ENCODE measurements around the gene NARF. TPM values are rescaled to one million over a fixed set of nuclear protein-coding genes. Genes with fewer than 3 reads are reported as not detected.
A peak's percentile ranks its signal among the peaks of the same experiment; 100 is the strongest.

The NARF gene
- total RNA-seq, 1 donor from 2014 or later, result 64.4 TPM

DNA sequence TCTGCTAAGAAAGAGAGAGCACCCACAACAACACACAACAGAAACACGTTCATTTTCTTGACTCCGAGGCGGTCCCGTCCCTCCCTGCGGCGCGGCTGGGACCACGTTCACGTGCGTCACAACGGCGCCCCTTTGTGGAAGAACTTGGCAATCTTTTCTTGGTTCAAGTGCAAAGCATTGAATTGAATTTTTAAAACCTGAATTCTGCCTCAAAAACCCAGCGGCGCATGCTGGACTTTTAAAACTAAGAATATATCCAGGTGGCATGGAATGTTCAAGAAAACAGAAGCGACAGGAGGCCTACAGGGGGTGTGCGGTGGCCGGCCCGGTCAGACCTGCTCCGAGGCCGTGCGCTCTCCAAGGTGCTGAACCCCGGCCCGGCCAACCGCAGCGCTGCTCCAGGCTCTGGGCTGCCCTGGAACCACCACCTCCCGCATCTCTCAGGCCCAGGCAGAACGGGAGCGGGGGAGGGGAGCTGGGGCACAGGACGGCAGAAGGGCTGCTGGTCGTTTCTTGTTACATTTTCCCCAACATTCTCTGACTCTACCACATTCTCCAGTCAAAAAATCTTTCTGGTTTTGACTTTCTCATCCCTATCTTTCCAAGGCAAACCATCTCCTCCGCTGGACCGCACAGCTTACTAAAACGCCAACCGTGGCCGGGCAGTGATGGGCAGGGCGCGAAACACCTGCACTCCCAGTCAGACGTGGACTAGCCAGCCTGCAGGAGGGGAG lies 43.8 kb upstream of the NARF start:
- no peak overlapping the region for H3K4me3 ChIP-seq (ENCODE audit: low read depth, low read length)
- DNase-seq (ENCODE audit: low read depth), result no peak
- TF ChIP-seq, protein P1, sequence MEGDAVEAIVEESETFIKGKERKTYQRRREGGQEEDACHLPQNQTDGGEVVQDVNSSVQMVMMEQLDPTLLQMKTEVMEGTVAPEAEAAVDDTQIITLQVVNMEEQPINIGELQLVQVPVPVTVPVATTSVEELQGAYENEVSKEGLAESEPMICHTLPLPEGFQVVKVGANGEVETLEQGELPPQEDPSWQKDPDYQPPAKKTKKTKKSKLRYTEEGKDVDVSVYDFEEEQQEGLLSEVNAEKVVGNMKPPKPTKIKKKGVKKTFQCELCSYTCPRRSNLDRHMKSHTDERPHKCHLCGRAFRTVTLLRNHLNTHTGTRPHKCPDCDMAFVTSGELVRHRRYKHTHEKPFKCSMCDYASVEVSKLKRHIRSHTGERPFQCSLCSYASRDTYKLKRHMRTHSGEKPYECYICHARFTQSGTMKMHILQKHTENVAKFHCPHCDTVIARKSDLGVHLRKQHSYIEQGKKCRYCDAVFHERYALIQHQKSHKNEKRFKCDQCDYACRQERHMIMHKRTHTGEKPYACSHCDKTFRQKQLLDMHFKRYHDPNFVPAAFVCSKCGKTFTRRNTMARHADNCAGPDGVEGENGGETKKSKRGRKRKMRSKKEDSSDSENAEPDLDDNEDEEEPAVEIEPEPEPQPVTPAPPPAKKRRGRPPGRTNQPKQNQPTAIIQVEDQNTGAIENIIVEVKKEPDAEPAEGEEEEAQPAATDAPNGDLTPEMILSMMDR (conservative IDR thresholded peaks at IDR 0.05; ENCODE audit: low read depth, low read length), result peak; percentile 89

DNA sequence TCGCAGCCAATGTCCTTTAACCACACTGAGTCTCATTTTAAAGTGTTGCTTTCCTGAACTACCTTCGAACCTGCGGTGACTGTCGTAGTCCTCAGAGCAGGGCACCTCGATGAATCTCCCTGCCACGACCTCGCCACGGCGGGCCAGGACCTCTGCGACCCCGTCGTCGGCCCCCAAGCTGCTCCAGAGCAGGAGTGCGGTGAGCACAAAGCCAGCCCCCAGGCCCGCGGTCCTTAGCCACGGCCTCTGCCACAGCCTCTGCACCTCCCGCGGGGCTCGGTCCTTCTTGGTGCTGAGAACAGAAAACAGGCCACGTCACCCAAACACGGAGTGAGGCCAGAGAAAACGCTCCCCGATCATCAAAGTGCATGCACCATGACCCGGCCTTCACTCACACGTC lies 43.2 kb upstream of the NARF start:
- TF ChIP-seq, protein P1 (conservative IDR thresholded peaks at IDR 0.05; ENCODE audit: low read depth, low read length), result no peak
- H3K4me3 ChIP-seq (ENCODE audit: low read depth, low read length), result no peak overlapping the region
- no peak for DNase-seq (ENCODE audit: low read depth)

GRCh38 chr17:82415786-82416185 lies 42.8 kb upstream of the NARF start:
- H3K4me3 ChIP-seq (ENCODE audit: low read depth, low read length), result no peak overlapping the region
- TF ChIP-seq, protein P1 (conservative IDR thresholded peaks at IDR 0.05; ENCODE audit: low read depth, low read length), result no peak
- DNase-seq (ENCODE audit: low read depth), result no peak

- TF ChIP-seq, protein P1 (conservative IDR thresholded peaks at IDR 0.05; ENCODE audit: low read depth, low read length), result no peak
- no peak for DNase-seq (ENCODE audit: low read depth)
- no peak overlapping the region for H3K4me3 ChIP-seq (ENCODE audit: low read depth, low read length)
Observed at GRCh38 chr17:82416264-82416663, 42.3 kb upstream of the NARF start.

- no peak overlapping the region for H3K4me3 ChIP-seq (ENCODE audit: low read depth, low read length)
- DNase-seq (ENCODE audit: low read depth), result no peak
- TF ChIP-seq, protein P1 (conservative IDR thresholded peaks at IDR 0.05; ENCODE audit: low read depth, low read length), result peak; percentile 12
Observed at GRCh38 chr17:82416771-82417170, 41.8 kb upstream of the NARF start.

GRCh38 chr17:82418001-82418986 lies 40.2 kb upstream of the NARF start, which contains the start of the genes HEXD and OGFOD3:
TSS of gene HEXD (plus strand) at chr17:82418347. CDS start at chr17:82419800, 1,453 bp downstream.
TSS of gene OGFOD3 (minus strand) at chr17:82418586. CDS start at chr17:82418485, 101 bp downstream.
- H3K4me3 ChIP-seq (ENCODE audit: low read depth, low read length), result peak within 1 kb of the TSS; percentile 65
- TF ChIP-seq, protein P1 (conservative IDR thresholded peaks at IDR 0.05; ENCODE audit: low read depth, low read length), result no peak
- no peak for DNase-seq (ENCODE audit: low read depth)
